Measurements from ENCODE around the gene CHMP5.

- TF ChIP-seq EHF (CRISPR knock-in tag; IDR thresholded peaks at IDR 0.05): no peak
- no peak for TF ChIP-seq PHF8 (IDR thresholded peaks at IDR 0.05; ENCODE audit: borderline replicate concordance, low read depth)
- no peak for TF ChIP-seq GATA3 (IDR thresholded peaks at IDR 0.05; ENCODE audit: borderline replicate concordance)
- TF ChIP-seq, protein P1, sequence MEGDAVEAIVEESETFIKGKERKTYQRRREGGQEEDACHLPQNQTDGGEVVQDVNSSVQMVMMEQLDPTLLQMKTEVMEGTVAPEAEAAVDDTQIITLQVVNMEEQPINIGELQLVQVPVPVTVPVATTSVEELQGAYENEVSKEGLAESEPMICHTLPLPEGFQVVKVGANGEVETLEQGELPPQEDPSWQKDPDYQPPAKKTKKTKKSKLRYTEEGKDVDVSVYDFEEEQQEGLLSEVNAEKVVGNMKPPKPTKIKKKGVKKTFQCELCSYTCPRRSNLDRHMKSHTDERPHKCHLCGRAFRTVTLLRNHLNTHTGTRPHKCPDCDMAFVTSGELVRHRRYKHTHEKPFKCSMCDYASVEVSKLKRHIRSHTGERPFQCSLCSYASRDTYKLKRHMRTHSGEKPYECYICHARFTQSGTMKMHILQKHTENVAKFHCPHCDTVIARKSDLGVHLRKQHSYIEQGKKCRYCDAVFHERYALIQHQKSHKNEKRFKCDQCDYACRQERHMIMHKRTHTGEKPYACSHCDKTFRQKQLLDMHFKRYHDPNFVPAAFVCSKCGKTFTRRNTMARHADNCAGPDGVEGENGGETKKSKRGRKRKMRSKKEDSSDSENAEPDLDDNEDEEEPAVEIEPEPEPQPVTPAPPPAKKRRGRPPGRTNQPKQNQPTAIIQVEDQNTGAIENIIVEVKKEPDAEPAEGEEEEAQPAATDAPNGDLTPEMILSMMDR (IDR thresholded peaks at IDR 0.05): peak; percentile 88
- no peak for TF ChIP-seq CHD2 (IDR thresholded peaks at IDR 0.05; ENCODE audit: low read length, partially characterized antibody)
- no peak for TF ChIP-seq REST (IDR thresholded peaks at IDR 0.05)
- no peak for TF ChIP-seq ZC3H11A (IDR thresholded peaks at IDR 0.05)
Measured at GRCh38 chr9:33287087-33287490, 22.2 kb downstream of the CHMP5 start.
